Mesenchymal stem cell (in vitro differentiated cells and primary cell): ENCODE data around the gene NIN.

Experiments
- DNase-seq: peaks from one replicate; pipeline ENCODE4 v3.0.0-alpha.2; 2013
- H2AFZ ChIP-seq: one replicate; pipeline ENCODE4 v1.6.1; 2013; ENCODE audit warnings: low read depth, mild to moderate bottlenecking, control low read depth, inconsistent platforms, low read length, moderate library complexity
- H2AK5ac ChIP-seq: 2 replicates; pipeline ENCODE4 v1.6.1; 2013; ENCODE audit warnings: low read length, moderate library complexity, mild to moderate bottlenecking, inconsistent platforms; ENCODE audit not compliant: severe bottlenecking
- H2BK120ac ChIP-seq: one replicate; pipeline ENCODE4 v1.6.1; 2013; ENCODE audit warnings: low read depth, mild to moderate bottlenecking, inconsistent platforms, low read length, moderate library complexity
- H2BK12ac ChIP-seq, 2 experiments: one replicate each; pipeline ENCODE4 v1.6.1; 2013; ENCODE audit warnings: inconsistent platforms in 2 of 2, low read length in 2 of 2, mild to moderate bottlenecking in 2 of 2, moderate library complexity in 2 of 2, control low read depth in 1 of 2
- H2BK15ac ChIP-seq: one replicate; pipeline ENCODE4 v1.6.1; 2013; ENCODE audit warnings: mild to moderate bottlenecking, low read depth, inconsistent platforms; ENCODE audit not compliant: poor library complexity, severe bottlenecking
- H2BK5ac ChIP-seq: 2 replicates; pipeline ENCODE4 v1.6.1; 2013; ENCODE audit warnings: low read depth, mild to moderate bottlenecking, low read length, control low read depth, inconsistent platforms; ENCODE audit not compliant: poor library complexity, severe bottlenecking
- H3K14ac ChIP-seq, 2 experiments: one replicate each; pipeline ENCODE4 v1.6.1; 2013; ENCODE audit warnings: inconsistent platforms in 2 of 2, low read length in 2 of 2, control low read depth in 1 of 2, mild to moderate bottlenecking in 1 of 2, moderate library complexity in 1 of 2
- H3K18ac ChIP-seq, 2 experiments: one replicate each; pipeline ENCODE4 v1.6.1; 2013; ENCODE audit warnings: inconsistent platforms in 2 of 2, low read length in 2 of 2, control low read depth in 1 of 2, low read depth in 1 of 2, mild to moderate bottlenecking in 1 of 2
- H3K23ac ChIP-seq, 2 experiments: one replicate each; pipeline ENCODE4 v1.6.1; 2013; ENCODE audit warnings: inconsistent platforms in 2 of 2, low read length in 2 of 2, mild to moderate bottlenecking in 2 of 2, moderate library complexity in 2 of 2, control low read depth in 1 of 2
- H3K27ac ChIP-seq: 2 replicates; pipeline ENCODE4 v1.5.1; 2013; ENCODE audit warnings: mild to moderate bottlenecking, moderate library complexity, low read length, control low read depth, inconsistent platforms; ENCODE audit not compliant: poor library complexity, severe bottlenecking
- H3K27me3 ChIP-seq, 2 experiments: 2 replicates each; pipeline versions ENCODE4 v1.6.1 to v1.7.0; 2013; ENCODE audit warnings: low read length in 2 of 2, mild to moderate bottlenecking in 2 of 2, moderate library complexity in 2 of 2, control low read depth in 1 of 2, inconsistent platforms in 1 of 2; ENCODE audit not compliant: control insufficient read depth in 1 of 2, insufficient read depth in 1 of 2
- H3K36me3 ChIP-seq, 2 experiments: 2 replicates each; pipeline versions ENCODE4 v1.6.1 to v1.7.0; 2013; ENCODE audit warnings: low read length in 2 of 2, control low read depth in 1 of 2, inconsistent platforms in 1 of 2, low read depth in 1 of 2, mild to moderate bottlenecking in 1 of 2; ENCODE audit not compliant: insufficient read depth in 2 of 2, control insufficient read depth in 1 of 2
- H3K4ac ChIP-seq, 2 experiments: one replicate each; pipeline ENCODE4 v1.6.1; 2013; ENCODE audit warnings: inconsistent platforms in 2 of 2, low read length in 2 of 2, mild to moderate bottlenecking in 2 of 2, moderate library complexity in 2 of 2, control low read depth in 1 of 2, low read depth in 1 of 2
- H3K4me1 ChIP-seq: 2 replicates; pipeline ENCODE4 v1.6.1; 2013; ENCODE audit warnings: low read depth, low read length, control low read depth; ENCODE audit not compliant: control insufficient read depth, insufficient read depth
- H3K4me2 ChIP-seq: 2 replicates; pipeline ENCODE4 v1.6.1; 2013; ENCODE audit warnings: low read length, mild to moderate bottlenecking, inconsistent platforms; ENCODE audit not compliant: poor library complexity, severe bottlenecking
- H3K4me3 ChIP-seq, 2 experiments: 2 replicates each; pipeline versions ENCODE4 v1.5.1 to v1.7.0; 2013; ENCODE audit warnings: low read length in 2 of 2, mild to moderate bottlenecking in 2 of 2, control low read depth in 1 of 2, low read depth in 1 of 2; ENCODE audit not compliant: insufficient read depth in 1 of 2
- H3K79me1 ChIP-seq: replicated peaks from 2 replicates; pipeline ENCODE4 v1.6.1; 2013; ENCODE audit warnings: mild to moderate bottlenecking, control low read depth, low read length, inconsistent platforms; ENCODE audit not compliant: poor library complexity, severe bottlenecking
- H3K9ac ChIP-seq: 2 replicates; pipeline ENCODE4 v1.7.0; 2013; ENCODE audit warnings: mild to moderate bottlenecking, low read length, moderate library complexity
- H3K9me3 ChIP-seq: 2 replicates; pipeline ENCODE4 v1.7.0; 2013; ENCODE audit warnings: mild to moderate bottlenecking, low read length; ENCODE audit not compliant: control insufficient read depth
- H4K8ac ChIP-seq: one replicate; pipeline ENCODE4 v1.6.1; 2013; ENCODE audit warnings: inconsistent platforms, mild to moderate bottlenecking, low read length, moderate library complexity
- H4K91ac ChIP-seq: one replicate; pipeline ENCODE4 v1.6.1; 2013; ENCODE audit warnings: mild to moderate bottlenecking, low read length, inconsistent platforms
- WGBS: methylation state at CpG from one replicate; pipeline ENCODE4 v1.1.7; 2013; ENCODE audit warnings: mixed read lengths; 5-methylcytosine and 5-hydroxymethylcytosine counted together

The NIN gene

GRCh38 chr14:50717811-50718210 is 113.2 kb downstream of the NIN start:
- H3K9me3 ChIP-seq, result no peaks in the 10 kb centered on the region
- H3K14ac ChIP-seq, result no peak overlapping the region
- H3K4me2 ChIP-seq, result no peak overlapping the region
- no peak overlapping the region for H3K18ac ChIP-seq
- no peaks in the 10 kb centered on the region for H3K4me1 ChIP-seq
- no peak overlapping the region for H2AK5ac ChIP-seq
- H2AFZ ChIP-seq, result no peak overlapping the region
- no peak overlapping the region for H4K91ac ChIP-seq
- no peak overlapping the region for H3K27ac ChIP-seq
- DNase-seq, result no peak
- H2BK120ac ChIP-seq, result no peak overlapping the region
- H3K79me1 ChIP-seq, result no peaks in the 10 kb centered on the region
- H3K4ac ChIP-seq, result no peak overlapping the region
- 89% methylated on average over 5 of the region's 7 CpGs for WGBS
- H2BK5ac ChIP-seq, result no peak overlapping the region
- peaks cover 0 to 24% of the 10 kb centered on the region in 2 experiments for H3K36me3 ChIP-seq
- no peak overlapping the region for H3K4me3 ChIP-seq
- no peak overlapping the region for H3K9ac ChIP-seq
- H3K23ac ChIP-seq, result no peak overlapping the region
- no peak overlapping the region for H2BK12ac ChIP-seq
- no peaks in the 10 kb centered on the region for H3K27me3 ChIP-seq
- no peak overlapping the region for H4K8ac ChIP-seq
- no peak overlapping the region for H2BK15ac ChIP-seq

GRCh38 chr14:50714450-50715073 is 116.4 kb downstream of the NIN start:
- Histone ChIP-seq H3K79me1 (no peaks in the 10 kb centered on the region), H3K4ac (no peak overlapping the region), H3K4me1 (no peaks in the 10 kb centered on the region), H3K36me3 (peaks cover 0 to 6% of the 10 kb centered on the region in 2 experiments), H2AFZ (no peak overlapping the region), H4K91ac (no peak overlapping the region), H3K4me2 (no peak overlapping the region), H2BK12ac (no peak overlapping the region), H3K27ac (no peak overlapping the region), H2BK5ac (no peak overlapping the region), H3K4me3 (no peak overlapping the region), H3K23ac (no peak overlapping the region), H3K14ac (no peak overlapping the region), H2AK5ac (no peak overlapping the region), H3K27me3 (no peaks in the 10 kb centered on the region), H2BK120ac (no peak overlapping the region), H3K9ac (no peak overlapping the region), H4K8ac (no peak overlapping the region), H3K9me3 (no peaks in the 10 kb centered on the region), H2BK15ac (no peak overlapping the region), H3K18ac (no peak overlapping the region)
- peak; percentile 33 for DNase-seq
- whole genome bisulfite sequencing, result 84% methylated on average over 1 of the region's 2 CpGs

- H2BK12ac ChIP-seq, result no peak overlapping the region
- H3K4me1 ChIP-seq, result no peaks in the 10 kb centered on the region
- no peak overlapping the region for H2BK5ac ChIP-seq
- H4K8ac ChIP-seq, result no peak overlapping the region
- no peak overlapping the region for H3K23ac ChIP-seq
- no peaks in the 10 kb centered on the region for H3K27me3 ChIP-seq
- no peak overlapping the region for H3K4me3 ChIP-seq
- H2BK15ac ChIP-seq, result no peak overlapping the region
- no peak overlapping the region for H3K27ac ChIP-seq
- H3K18ac ChIP-seq, result no peak overlapping the region
- H4K91ac ChIP-seq, result no peak overlapping the region
- no peak overlapping the region for H2BK120ac ChIP-seq
- H2AK5ac ChIP-seq, result no peak overlapping the region
- no peaks in the 10 kb centered on the region for H3K9me3 ChIP-seq
- H3K9ac ChIP-seq, result no peak overlapping the region
- no peak overlapping the region for H3K14ac ChIP-seq
- H3K79me1 ChIP-seq, result no peaks in the 10 kb centered on the region
- no peak for DNase-seq
- no peak overlapping the region for H3K4ac ChIP-seq
- H3K36me3 ChIP-seq, result no peaks in the 10 kb centered on the region
- WGBS, result 100% methylated on average over 1 of the region's 3 CpGs
- no peak overlapping the region for H2AFZ ChIP-seq
- H3K4me2 ChIP-seq, result no peak overlapping the region
Measured at GRCh38 chr14:50711043-50711442, 119.9 kb downstream of the NIN start.

GRCh38 chr14:50705026-50705593 is 125.9 kb downstream of the NIN start:
- Histone ChIP-seq H2BK15ac (no peak overlapping the region), H3K4me1 (no peaks in the 10 kb centered on the region), H2AFZ (no peak overlapping the region), H3K27ac (no peak overlapping the region), H3K36me3 (no peaks in the 10 kb centered on the region), H2BK120ac (no peak overlapping the region), H3K4me2 (no peak overlapping the region), H3K9me3 (peaks cover 7% of the 10 kb centered on the region), H3K18ac (no peak overlapping the region), H2BK5ac (no peak overlapping the region), H3K4me3 (no peak overlapping the region), H3K4ac (no peak overlapping the region), H2BK12ac (no peak overlapping the region), H3K27me3 (no peaks in the 10 kb centered on the region), H3K79me1 (no peaks in the 10 kb centered on the region), H3K23ac (no peak overlapping the region), H4K8ac (no peak overlapping the region), H4K91ac (no peak overlapping the region), H2AK5ac (no peak overlapping the region), H3K14ac (no peak overlapping the region), H3K9ac (no peak overlapping the region)
- WGBS, result 96% methylated on average over 22 of the region's 22 CpGs
- no peak for DNase-seq
